ENCODE results near the gene ABCA3. TPM values are rescaled to one million over a fixed set of nuclear protein-coding genes. Genes with fewer than 3 reads are reported as not detected.

The ABCA3 gene
- polyA plus RNA-seq, 1 donor from 2014 or later = 30.7 TPM

- Histone ChIP-seq H4K20me1 (ENCODE audit: insufficient read depth) (no peaks in the 10 kb centered on the region), H3K27me3 (ENCODE audit: insufficient read depth, low read depth, low read length) (no peaks in the 10 kb centered on the region), H3F3A (ENCODE audit: insufficient read depth, low read length, poor library complexity, severe bottlenecking) (no peaks in the 10 kb centered on the region), H3K36me3 (ENCODE audit: insufficient read depth, low read length) (no peaks in the 10 kb centered on the region), H3K9me2 (ENCODE audit: insufficient read depth, low read length) (no peaks in the 10 kb centered on the region), H2AFZ (ENCODE audit: low read depth, low read length) (no peak overlapping the region), H3K4me2 (ENCODE audit: low read length) (no peak overlapping the region), H3K4me3 (ENCODE audit: low read length) (no peak overlapping the region), H3K27ac (ENCODE audit: low read length) (no peak overlapping the region), H3K9me3 (ENCODE audit: low read length) (no peaks in the 10 kb centered on the region), H3K9ac (ENCODE audit: low read length) (no peak overlapping the region), H3K79me2 (replicated peaks; ENCODE audit: insufficient read depth, low read length) (peaks cover 20% of the 10 kb centered on the region)
- TF ChIP-seq TAF1 (IDR thresholded peaks at IDR 0.05; ENCODE audit: low read depth) (no peak), EZH2 (IDR thresholded peaks at IDR 0.05; ENCODE audit: borderline replicate concordance, insufficient read depth, low read length, poor library complexity, severe bottlenecking) (no peak), RAD21 (conservative IDR thresholded peaks at IDR 0.05) (no peak), CTCF (IDR thresholded peaks at IDR 0.05; ENCODE audit: poor library complexity, severe bottlenecking) (no peak), POLR2AphosphoS5 (IDR thresholded peaks at IDR 0.05) (no peak), EP300 (conservative IDR thresholded peaks at IDR 0.05; ENCODE audit: poor library complexity, severe bottlenecking) (no peak), MXI1 (conservative IDR thresholded peaks at IDR 0.05; ENCODE audit: poor library complexity, severe bottlenecking) (no peak), SMC3 (conservative IDR thresholded peaks at IDR 0.05; ENCODE audit: poor library complexity) (no peak)
- TF ChIP-seq, protein P1, sequence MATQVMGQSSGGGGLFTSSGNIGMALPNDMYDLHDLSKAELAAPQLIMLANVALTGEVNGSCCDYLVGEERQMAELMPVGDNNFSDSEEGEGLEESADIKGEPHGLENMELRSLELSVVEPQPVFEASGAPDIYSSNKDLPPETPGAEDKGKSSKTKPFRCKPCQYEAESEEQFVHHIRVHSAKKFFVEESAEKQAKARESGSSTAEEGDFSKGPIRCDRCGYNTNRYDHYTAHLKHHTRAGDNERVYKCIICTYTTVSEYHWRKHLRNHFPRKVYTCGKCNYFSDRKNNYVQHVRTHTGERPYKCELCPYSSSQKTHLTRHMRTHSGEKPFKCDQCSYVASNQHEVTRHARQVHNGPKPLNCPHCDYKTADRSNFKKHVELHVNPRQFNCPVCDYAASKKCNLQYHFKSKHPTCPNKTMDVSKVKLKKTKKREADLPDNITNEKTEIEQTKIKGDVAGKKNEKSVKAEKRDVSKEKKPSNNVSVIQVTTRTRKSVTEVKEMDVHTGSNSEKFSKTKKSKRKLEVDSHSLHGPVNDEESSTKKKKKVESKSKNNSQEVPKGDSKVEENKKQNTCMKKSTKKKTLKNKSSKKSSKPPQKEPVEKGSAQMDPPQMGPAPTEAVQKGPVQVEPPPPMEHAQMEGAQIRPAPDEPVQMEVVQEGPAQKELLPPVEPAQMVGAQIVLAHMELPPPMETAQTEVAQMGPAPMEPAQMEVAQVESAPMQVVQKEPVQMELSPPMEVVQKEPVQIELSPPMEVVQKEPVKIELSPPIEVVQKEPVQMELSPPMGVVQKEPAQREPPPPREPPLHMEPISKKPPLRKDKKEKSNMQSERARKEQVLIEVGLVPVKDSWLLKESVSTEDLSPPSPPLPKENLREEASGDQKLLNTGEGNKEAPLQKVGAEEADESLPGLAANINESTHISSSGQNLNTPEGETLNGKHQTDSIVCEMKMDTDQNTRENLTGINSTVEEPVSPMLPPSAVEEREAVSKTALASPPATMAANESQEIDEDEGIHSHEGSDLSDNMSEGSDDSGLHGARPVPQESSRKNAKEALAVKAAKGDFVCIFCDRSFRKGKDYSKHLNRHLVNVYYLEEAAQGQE (IDR thresholded peaks at IDR 0.05; ENCODE audit: borderline replicate concordance) = no peak
Observed at GRCh38 chr16:2335286-2335895, 5.1 kb downstream of the ABCA3 start.

GRCh38 chr16:2333772-2334379 is 6.7 kb downstream of the ABCA3 start:
- H3K4me3 ChIP-seq (ENCODE audit: low read length) = no peak overlapping the region
- TF ChIP-seq MXI1 (conservative IDR thresholded peaks at IDR 0.05; ENCODE audit: poor library complexity, severe bottlenecking) (no peak), TAF1 (IDR thresholded peaks at IDR 0.05; ENCODE audit: low read depth) (no peak), SMC3 (conservative IDR thresholded peaks at IDR 0.05; ENCODE audit: poor library complexity) (no peak), CTCF (IDR thresholded peaks at IDR 0.05; ENCODE audit: poor library complexity, severe bottlenecking) (no peak), RAD21 (conservative IDR thresholded peaks at IDR 0.05) (no peak), POLR2AphosphoS5 (IDR thresholded peaks at IDR 0.05) (no peak), EP300 (conservative IDR thresholded peaks at IDR 0.05; ENCODE audit: poor library complexity, severe bottlenecking) (no peak), EZH2 (IDR thresholded peaks at IDR 0.05; ENCODE audit: borderline replicate concordance, insufficient read depth, low read length, poor library complexity, severe bottlenecking) (no peak)
- TF ChIP-seq, protein P1 (IDR thresholded peaks at IDR 0.05; ENCODE audit: borderline replicate concordance) = no peak
- H3K36me3 ChIP-seq (ENCODE audit: insufficient read depth, low read length) = no peaks in the 10 kb centered on the region
- no peak overlapping the region for H3K4me2 ChIP-seq (ENCODE audit: low read length)
- no peaks in the 10 kb centered on the region for H4K20me1 ChIP-seq (ENCODE audit: insufficient read depth)
- peaks cover 13% of the 10 kb centered on the region for H3K79me2 ChIP-seq (replicated peaks; ENCODE audit: insufficient read depth, low read length)
- H3K27ac ChIP-seq (ENCODE audit: low read length) = no peak overlapping the region
- H3K9me3 ChIP-seq (ENCODE audit: low read length) = no peaks in the 10 kb centered on the region
- H3F3A ChIP-seq (ENCODE audit: insufficient read depth, low read length, poor library complexity, severe bottlenecking) = no peaks in the 10 kb centered on the region
- H3K9me2 ChIP-seq (ENCODE audit: insufficient read depth, low read length) = no peaks in the 10 kb centered on the region
- no peak overlapping the region for H3K9ac ChIP-seq (ENCODE audit: low read length)
- H3K27me3 ChIP-seq (ENCODE audit: insufficient read depth, low read depth, low read length) = no peaks in the 10 kb centered on the region
- no peak overlapping the region for H2AFZ ChIP-seq (ENCODE audit: low read depth, low read length)
